GM12872 (cell line): ENCODE data around the gene TMTC1.

Experiments
- CTCF ChIP-seq: IDR thresholded peaks from 3 replicates; pipeline ENCODE4 v1.5.1; 2011; ENCODE audit warnings: low read depth, mild to moderate bottlenecking, low read length, moderate library complexity; ENCODE audit not compliant: insufficient read depth

Gene TMTC1

DNA sequence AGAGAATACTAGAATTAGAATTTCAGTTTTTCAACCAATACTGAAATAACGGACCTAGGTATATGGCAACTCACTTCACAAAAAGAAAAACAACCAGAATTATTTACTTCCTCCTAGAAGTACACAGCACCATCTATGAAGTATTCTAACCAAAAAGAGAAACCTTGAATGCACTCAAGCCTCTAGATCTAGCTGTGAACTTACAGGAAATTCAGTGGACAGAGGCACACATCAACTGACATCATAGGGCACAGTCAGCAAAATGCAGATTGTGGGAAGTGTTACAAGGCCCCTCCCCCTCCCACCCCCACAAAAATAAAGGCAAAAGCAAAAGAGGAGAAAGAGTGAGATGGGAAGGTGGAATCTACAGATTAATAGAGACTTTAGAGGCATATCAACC lies 102.4 kb downstream of the TMTC1 start:
- TF ChIP-seq CTCF, result no peak

DNA sequence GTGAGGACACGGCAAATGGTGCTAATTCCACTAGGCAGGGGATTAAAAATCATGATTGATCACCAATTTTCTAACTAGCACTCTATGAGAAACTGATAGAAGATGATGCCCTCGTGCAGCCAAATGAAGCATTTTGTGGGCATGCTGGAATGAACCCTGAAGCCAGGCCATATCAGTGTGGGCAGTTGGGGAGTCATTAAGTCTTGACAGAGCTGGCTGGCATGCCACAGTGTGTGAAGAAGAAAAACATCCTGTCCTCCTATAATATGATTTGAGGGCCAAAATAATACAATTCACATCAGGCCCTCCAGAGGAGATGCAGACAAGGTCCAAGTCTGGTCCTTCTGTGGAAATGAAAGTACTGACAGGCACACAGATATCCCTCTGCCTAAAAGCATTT lies 107.1 kb downstream of the TMTC1 start:
- no peak for TF ChIP-seq CTCF

DNA sequence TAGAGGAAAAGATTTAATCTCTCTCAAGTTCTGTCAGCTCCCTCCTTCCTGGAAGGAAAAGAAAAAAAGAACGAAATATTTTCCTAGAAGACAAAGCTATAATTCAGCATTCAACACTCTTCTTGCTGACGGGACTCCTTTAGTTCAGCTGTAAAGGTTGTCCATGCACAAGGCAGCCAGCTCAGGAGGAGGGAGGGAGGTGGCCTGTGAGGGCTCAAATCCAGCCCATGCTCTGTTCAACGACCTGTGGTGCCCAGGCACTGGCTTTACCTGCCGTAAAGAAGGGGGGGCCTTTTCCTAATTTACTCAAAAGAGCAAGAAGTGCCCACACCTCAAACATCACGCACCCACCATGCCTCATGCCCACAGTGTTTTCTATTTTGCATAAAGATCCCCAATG lies 109.3 kb downstream of the TMTC1 start:
- TF ChIP-seq CTCF, result no peak

DNA sequence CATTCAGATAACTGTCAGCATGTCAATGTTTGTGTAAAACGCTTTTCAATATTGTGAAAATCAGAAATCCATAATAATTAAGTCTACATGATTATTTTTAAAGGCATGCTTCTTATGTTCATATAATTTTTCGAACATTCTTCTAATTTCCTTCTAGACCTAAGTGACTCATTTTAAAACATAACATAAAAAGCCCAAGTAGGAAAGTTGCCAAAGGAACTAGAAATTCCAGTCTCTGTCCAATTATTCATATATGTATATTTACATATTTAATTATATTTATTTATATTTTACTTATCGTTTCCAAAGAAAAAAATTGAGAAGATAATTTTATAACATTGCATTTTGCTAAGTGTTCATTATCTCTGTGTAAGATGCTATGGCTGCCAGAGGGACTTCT lies 110.4 kb downstream of the TMTC1 start:
- no peak for TF ChIP-seq CTCF

GRCh38 chr12:29672580-29672979 lies 111.2 kb downstream of the TMTC1 start:
- TF ChIP-seq CTCF, result no peak

- no peak for TF ChIP-seq CTCF
Measured at GRCh38 chr12:29671742-29672141, 112.0 kb downstream of the TMTC1 start.

DNA sequence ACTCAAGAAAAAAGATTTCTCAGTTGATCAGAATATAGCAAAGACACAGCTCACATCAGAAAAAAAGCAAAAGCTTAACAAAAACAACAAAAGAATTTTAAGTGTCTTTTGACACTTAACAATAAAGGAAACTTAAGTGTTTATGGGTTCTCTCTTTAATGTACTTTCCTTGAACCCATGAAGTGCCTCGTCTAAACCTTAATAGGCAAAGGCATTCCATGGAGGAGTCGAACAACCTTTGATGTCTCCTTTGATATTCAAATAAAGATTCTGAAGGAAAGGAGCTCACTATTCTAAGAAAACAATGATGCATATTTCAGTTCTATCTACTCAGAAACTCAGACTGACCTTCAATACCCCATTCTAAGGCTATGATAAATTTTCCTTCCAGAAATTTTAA lies 116.7 kb downstream of the TMTC1 start:
- no peak for TF ChIP-seq CTCF

- no peak for TF ChIP-seq CTCF
Measured at GRCh38 chr12:29665107-29665506, 118.6 kb downstream of the TMTC1 start.
